IMR-90 (cell line): ENCODE data around the gene BRIP1. TPM values are rescaled to one million over a fixed set of nuclear protein-coding genes. Genes with fewer than 3 reads are reported as not detected.

ENCODE experiments used
- ATAC-seq: fragments of 200-7000 bp; cut with Tn5 transposase; 2 replicates; pipeline ENCODE4 v1.9.1; 2020; ENCODE audit warnings: low read depth, mild to moderate bottlenecking, moderate library complexity
- BruUV-seq: library from RNA; stranded (reverse); fragments of 400-500 nt; replicated peaks from 2 replicates; lab custom pipeline; 2021; lab: Mats Ljungman, UMichigan
- CTCF ChIA-PET: fragments of 300-600 bp; formaldehyde crosslinking; extraction: SDS; loops from one replicate; lab custom pipeline; 2021; ENCODE audit warnings: antibody characterized with exemption; lab: Yijun Ruan, JAX
- POLR2A ChIA-PET: fragments of 300-600 bp; sonication (Branson Sonifier 250); formaldehyde crosslinking; loops from one replicate; lab custom pipeline; 2022; ENCODE audit warnings: antibody characterized with exemption; ENCODE audit not compliant: unreplicated experiment; lab: Charles Lee
- DNase-seq: peaks from one replicate; pipeline ENCODE4 v3.0.0; 2013
- H2AFZ ChIP-seq: replicated peaks from 2 replicates; pipeline ENCODE3; 2013; ENCODE audit warnings: low read length, mild to moderate bottlenecking; ENCODE audit not compliant: poor library complexity
- H2AK5ac ChIP-seq: 2 replicates; pipeline ENCODE4 v1.6.1; 2013; ENCODE audit warnings: low read depth, low read length, inconsistent platforms
- H2AK9ac ChIP-seq: replicated peaks from 2 replicates; pipeline ENCODE3; 2013; ENCODE audit warnings: mild to moderate bottlenecking, low read depth, low read length, moderate library complexity; ENCODE audit not compliant: poor library complexity
- H2BK120ac ChIP-seq: 2 replicates; pipeline ENCODE4 v1.6.1; 2013; ENCODE audit warnings: low read depth, low read length, inconsistent platforms
- H2BK15ac ChIP-seq: 3 replicates; pipeline ENCODE4 v1.6.1; 2013; ENCODE audit warnings: low read depth, low read length, inconsistent platforms
- H2BK20ac ChIP-seq: 2 replicates; pipeline ENCODE4 v1.6.1; 2013; ENCODE audit warnings: low read depth, mild to moderate bottlenecking, inconsistent platforms, low read length, moderate library complexity
- H2BK5ac ChIP-seq: 2 replicates; pipeline ENCODE4 v1.6.1; 2013; ENCODE audit warnings: mild to moderate bottlenecking, low read depth, low read length, inconsistent platforms; ENCODE audit not compliant: poor library complexity, severe bottlenecking
- H3K14ac ChIP-seq: replicated peaks from 2 replicates; pipeline ENCODE4 v1.6.1; 2013; ENCODE audit warnings: low read depth, low read length, inconsistent platforms
- H3K18ac ChIP-seq: 2 replicates; pipeline ENCODE4 v1.6.1; 2013; ENCODE audit warnings: low read depth, low read length, control low read depth
- H3K23ac ChIP-seq: 2 replicates; pipeline ENCODE4 v1.6.1; 2013; ENCODE audit warnings: low read depth, low read length, inconsistent platforms
- H3K27ac ChIP-seq: 2 replicates; pipeline ENCODE4 v1.5.1; 2013; ENCODE audit warnings: mild to moderate bottlenecking, control low read depth, low read length; ENCODE audit not compliant: insufficient read depth
- H3K27me3 ChIP-seq: 2 replicates; pipeline ENCODE4 v1.6.1; 2013; ENCODE audit warnings: low read length; ENCODE audit not compliant: control insufficient read depth, insufficient read depth
- H3K36me3 ChIP-seq: 2 replicates; pipeline ENCODE4 v1.6.1; 2013; ENCODE audit warnings: low read length, mixed read lengths; ENCODE audit not compliant: control insufficient read depth, insufficient read depth
- H3K4ac ChIP-seq: 2 replicates; pipeline ENCODE4 v1.6.1; 2013; ENCODE audit warnings: low read depth, low read length, inconsistent platforms
- H3K4me1 ChIP-seq: 2 replicates; pipeline ENCODE4 v1.6.1; 2013; ENCODE audit warnings: low read length, mixed read lengths; ENCODE audit not compliant: control insufficient read depth, insufficient read depth
- H3K4me2 ChIP-seq: 2 replicates; pipeline ENCODE4 v1.6.1; 2013; ENCODE audit warnings: low read depth, mild to moderate bottlenecking, control low read depth, low read length, moderate library complexity
- H3K4me3 ChIP-seq: 2 replicates; pipeline ENCODE4 v1.5.1; 2013; ENCODE audit warnings: low read depth, mild to moderate bottlenecking, control low read depth, low read length, moderate library complexity; ENCODE audit not compliant: insufficient read depth
- H3K56ac ChIP-seq: 2 replicates; pipeline ENCODE4 v1.6.1; 2013; ENCODE audit warnings: low read length, inconsistent platforms; ENCODE audit not compliant: insufficient read depth; ENCODE audit errors: extremely low read depth
- H3K79me1 ChIP-seq, 2 experiments: 2 replicates each; pipeline ENCODE4 v1.6.1; 2013; ENCODE audit warnings: low read length in 2 of 2, inconsistent platforms in 1 of 2, low read depth in 1 of 2
- H3K9ac ChIP-seq: 2 replicates; pipeline ENCODE4 v1.6.1; 2013; ENCODE audit warnings: low read depth, low read length, control low read depth
- H3K9me1 ChIP-seq: 2 replicates; pipeline ENCODE4 v1.6.1; 2013; ENCODE audit warnings: low read length, inconsistent platforms; ENCODE audit not compliant: insufficient read depth
- H3K9me3 ChIP-seq: 2 replicates; pipeline ENCODE4 v1.6.1; 2013; ENCODE audit warnings: low read length; ENCODE audit not compliant: control insufficient read depth, insufficient read depth
- H4K20me1 ChIP-seq: 2 replicates; pipeline ENCODE4 v1.6.1; 2013; ENCODE audit warnings: low read length, inconsistent platforms; ENCODE audit not compliant: insufficient read depth
- H4K5ac ChIP-seq: 2 replicates; pipeline ENCODE4 v1.6.1; 2013; ENCODE audit warnings: mild to moderate bottlenecking, low read depth, low read length, control low read depth
- H4K8ac ChIP-seq, 2 experiments: 2 replicates each; pipeline ENCODE4 v1.6.1; 2013; ENCODE audit warnings: low read depth in 2 of 2, low read length in 2 of 2, control low read depth in 1 of 2, inconsistent platforms in 1 of 2
- H4K91ac ChIP-seq: 2 replicates; pipeline ENCODE4 v1.6.1; 2013; ENCODE audit warnings: low read depth, low read length, inconsistent platforms; ENCODE audit not compliant: insufficient read depth
- BHLHE40 ChIP-seq: fragments of 150-350 bp; IDR thresholded peaks from 2 replicates; pipeline ENCODE4 v1.6.1; 2016; ENCODE audit warnings: mild to moderate bottlenecking, low read depth, low read length
- CEBPB ChIP-seq: IDR thresholded peaks from 2 replicates; pipeline ENCODE4 v1.6.1; 2012; ENCODE audit warnings: low read depth, low read length, improper control_type of control experiment
- MAFK ChIP-seq: IDR thresholded peaks from 2 replicates; pipeline ENCODE4 v1.6.1; 2012; ENCODE audit warnings: low read depth, low read length, improper control_type of control experiment
- MAZ ChIP-seq: IDR thresholded peaks from 2 replicates; pipeline ENCODE4 v1.6.1; 2012; ENCODE audit warnings: low read depth, mild to moderate bottlenecking, low read length, improper control_type of control experiment, moderate library complexity, borderline replicate concordance
- MXI1 ChIP-seq: IDR thresholded peaks from 2 replicates; pipeline ENCODE4 v1.6.1; 2012; ENCODE audit warnings: low read depth, mild to moderate bottlenecking, low read length, moderate library complexity, borderline replicate concordance
- RAD21 ChIP-seq: IDR thresholded peaks from 2 replicates; pipeline ENCODE4 v1.6.1; 2012; ENCODE audit warnings: low read length, improper control_type of control experiment
- RCOR1 ChIP-seq: IDR thresholded peaks from 2 replicates; pipeline ENCODE4 v1.6.1; 2012; ENCODE audit warnings: mild to moderate bottlenecking, low read length, improper control_type of control experiment; ENCODE audit not compliant: insufficient replicate concordance
- RFX5 ChIP-seq: IDR thresholded peaks from 2 replicates; pipeline ENCODE4 v1.8.0; 2012; ENCODE audit warnings: low read depth, mild to moderate bottlenecking, low read length, moderate library complexity
- SMC3 ChIP-seq: fragments of 150-350 bp; IDR thresholded peaks from 2 replicates; pipeline ENCODE4 v1.6.1; 2016; ENCODE audit warnings: low read depth, mild to moderate bottlenecking, antibody characterized with exemption, low read length, moderate library complexity
- WGBS, 2 experiments: methylation state at CpG; one replicate each; pipeline versions ENCODE4 v1.1.5 to v1.1.7; 2013; ENCODE audit warnings: missing lambda C conversion rate in 2 of 2; ENCODE audit not compliant: insufficient read length in 1 of 2; ENCODE audit errors: extremely low coverage in 2 of 2; 5-methylcytosine and 5-hydroxymethylcytosine counted together
- dilution Hi-C: fragments of 300-500 bp; cut with HindIII; formaldehyde crosslinking; loops from one replicate; pipeline ENCODE4 v1.14.3; 2018; ENCODE audit warnings: low sequenced_read_pairs; ENCODE audit not compliant: unreplicated experiment
- in situ Hi-C: fragments of 300-500 bp; cut with MboI; formaldehyde crosslinking; loops from 3 replicates; pipeline ENCODE4 v1.14.3; 2019; ENCODE audit warnings: low sequenced_read_pairs, inconsistent platforms, mixed read lengths
- intact Hi-C: fragments of 100-400 bp; cut with micrococcal nuclease; formaldehyde crosslinking; loops from 2 replicates; pipeline ENCODE4 v1.10.0; 2022
- polyA plus RNA-seq, 3 experiments: library from polyadenylated mRNA; depleted of rRNA; stranded (reverse); fragments of >200 nt; gene quantifications; 2 replicates each; pipeline ENCODE4 v1.2.3, GENCODE V29; 2012; ENCODE audit warnings: low replicate concordance in 1 of 3
- total RNA-seq: library from RNA; depleted of rRNA; stranded (reverse); fragments of >200 nt; gene quantifications from 2 replicates; pipeline ENCODE4 v1.2.3, GENCODE V29; 2012
- TF ChIP-seq, protein P1 (sequence below): fragments of 150-350 bp; IDR thresholded peaks from 2 replicates; pipeline ENCODE4 v1.6.1; 2016; ENCODE audit warnings: low read depth, mild to moderate bottlenecking, low read length, moderate library complexity, borderline replicate concordance
- TF ChIP-seq, protein P2 (sequence below): fragments of 150-350 bp; IDR thresholded peaks from 2 replicates; pipeline ENCODE4 v1.6.1; 2017; ENCODE audit warnings: mild to moderate bottlenecking, antibody characterized with exemption, low read length, low read depth

The BRIP1 gene
- total and polyA plus RNA-seq, 2 of the 4 experiments (the other 2 are of a cell fraction) = 6.1 to 19.7 TPM

DNA sequence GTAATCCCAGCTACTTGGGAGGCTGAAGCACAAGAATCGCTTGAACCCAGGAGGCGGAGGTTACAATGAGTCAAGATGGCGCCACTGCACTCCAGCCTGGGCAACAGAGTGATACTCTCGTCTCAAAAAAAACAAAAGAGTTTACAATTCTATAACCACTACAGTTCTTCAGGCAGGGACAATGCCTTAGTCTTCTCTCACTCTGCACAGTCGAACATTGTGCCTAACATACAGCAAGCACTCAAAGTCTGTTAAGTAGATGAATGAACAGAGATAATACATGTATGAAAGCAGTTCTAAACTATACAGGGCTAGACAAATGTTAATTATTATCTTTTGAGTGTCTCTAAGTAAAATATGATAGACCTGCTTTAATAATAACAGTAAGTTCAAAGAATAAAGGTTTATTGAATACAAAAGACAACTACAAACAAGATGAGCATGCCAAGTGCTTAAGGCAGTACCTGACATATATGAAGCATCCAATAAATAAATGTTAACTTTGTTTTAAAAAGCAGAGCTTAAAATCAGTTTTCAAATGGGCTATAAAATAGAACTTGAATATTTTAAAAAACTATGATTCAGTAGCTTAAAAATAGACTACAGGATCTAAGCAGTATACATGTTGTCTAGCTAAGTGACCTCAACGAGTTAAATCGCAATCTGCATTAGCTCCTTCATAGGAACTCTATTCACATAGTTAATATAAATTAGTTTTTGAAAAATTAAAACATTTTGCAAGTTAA lies 45.1 kb upstream of the BRIP1 start:
- H3K27me3 ChIP-seq = no peaks in the 10 kb centered on the region
- H3K4ac ChIP-seq = no peak overlapping the region
- peaks cover 20% of the 10 kb centered on the region for H3K36me3 ChIP-seq
- dilution Hi-C loops (no loop called here), in situ Hi-C loops (no loop called here), intact Hi-C loops (no loop called here)
- DNase-seq = no peak
- no peak overlapping the region for H3K4me3 ChIP-seq
- H2AFZ ChIP-seq = no peak overlapping the region
- no peak for ATAC-seq
- no peak overlapping the region for H3K23ac ChIP-seq
- no peak overlapping the region for H4K8ac ChIP-seq
- no TSS peak for BruUV-seq
- ChIA-PET POLR2A (no interaction called here), CTCF (no interaction called here)
- H3K14ac ChIP-seq = no peak overlapping the region
- H2AK5ac ChIP-seq = no peak overlapping the region
- H3K9me3 ChIP-seq = no peaks in the 10 kb centered on the region
- no peaks in the 10 kb centered on the region for H4K20me1 ChIP-seq
- H4K91ac ChIP-seq = no peak overlapping the region
- H2AK9ac ChIP-seq = no peak overlapping the region
- H3K4me1 ChIP-seq = no peaks in the 10 kb centered on the region
- no peak overlapping the region for H3K56ac ChIP-seq
- H3K27ac ChIP-seq = no peak overlapping the region
- H3K18ac ChIP-seq = no peak overlapping the region
- H3K79me1 ChIP-seq = no peaks in the 10 kb centered on the region
- no peaks in the 10 kb centered on the region for H3K9me1 ChIP-seq
- no peak overlapping the region for H3K9ac ChIP-seq
- H2BK5ac ChIP-seq = no peak overlapping the region
- no peak overlapping the region for H2BK20ac ChIP-seq
- H2BK15ac ChIP-seq = no peak overlapping the region
- H3K4me2 ChIP-seq = no peak overlapping the region
- H2BK120ac ChIP-seq = no peak overlapping the region
- no peak overlapping the region for H4K5ac ChIP-seq
- no CpG with 5 or more reads among the region's 7 CpGs for WGBS, 2 experiments
- TF ChIP-seq, protein P1, sequence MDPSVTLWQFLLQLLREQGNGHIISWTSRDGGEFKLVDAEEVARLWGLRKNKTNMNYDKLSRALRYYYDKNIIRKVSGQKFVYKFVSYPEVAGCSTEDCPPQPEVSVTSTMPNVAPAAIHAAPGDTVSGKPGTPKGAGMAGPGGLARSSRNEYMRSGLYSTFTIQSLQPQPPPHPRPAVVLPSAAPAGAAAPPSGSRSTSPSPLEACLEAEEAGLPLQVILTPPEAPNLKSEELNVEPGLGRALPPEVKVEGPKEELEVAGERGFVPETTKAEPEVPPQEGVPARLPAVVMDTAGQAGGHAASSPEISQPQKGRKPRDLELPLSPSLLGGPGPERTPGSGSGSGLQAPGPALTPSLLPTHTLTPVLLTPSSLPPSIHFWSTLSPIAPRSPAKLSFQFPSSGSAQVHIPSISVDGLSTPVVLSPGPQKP = no peak
- TF ChIP-seq MXI1 = no peak
- no peak for TF ChIP-seq SMC3
- TF ChIP-seq MAZ = no peak
- no peak for TF ChIP-seq MAFK
- TF ChIP-seq RAD21 = no peak
- TF ChIP-seq BHLHE40 = no peak
- TF ChIP-seq RFX5 = no peak
- TF ChIP-seq RCOR1 = no peak
- TF ChIP-seq, protein P2, sequence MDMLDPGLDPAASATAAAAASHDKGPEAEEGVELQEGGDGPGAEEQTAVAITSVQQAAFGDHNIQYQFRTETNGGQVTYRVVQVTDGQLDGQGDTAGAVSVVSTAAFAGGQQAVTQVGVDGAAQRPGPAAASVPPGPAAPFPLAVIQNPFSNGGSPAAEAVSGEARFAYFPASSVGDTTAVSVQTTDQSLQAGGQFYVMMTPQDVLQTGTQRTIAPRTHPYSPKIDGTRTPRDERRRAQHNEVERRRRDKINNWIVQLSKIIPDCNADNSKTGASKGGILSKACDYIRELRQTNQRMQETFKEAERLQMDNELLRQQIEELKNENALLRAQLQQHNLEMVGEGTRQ = no peak
- no peak for TF ChIP-seq CEBPB
